CD14-positive monocyte (primary cell): ENCODE measurements around the gene MAP3K7. TPM values are rescaled to one million over a fixed set of nuclear protein-coding genes. Genes with fewer than 3 reads are reported as not detected.

Source experiments
- DNase-seq, 3 donors: peaks; one replicate each; pipeline ENCODE4 v3.0.0-alpha.2; 2011 to 2022
- H2AFZ ChIP-seq: 2 replicates; pipeline ENCODE4 v1.6.0; 2012; ENCODE audit warnings: mild to moderate bottlenecking, low read depth, low read length, inconsistent platforms; ENCODE audit not compliant: insufficient read depth, poor library complexity, severe bottlenecking
- H3K27ac ChIP-seq, 2 donors: 1 replicate in 1 of 2; 2 replicates in 1 of 2; pipeline ENCODE4 v1.5.1; 2012 to 2013; ENCODE audit warnings: low read length in 2 of 2, control low read depth in 1 of 2, inconsistent platforms in 1 of 2, low read depth in 1 of 2, mild to moderate bottlenecking in 1 of 2
- H3K27me3 ChIP-seq, 2 donors: one replicate each; pipeline versions ENCODE4 v1.6.0 to v1.6.1; 2011 to 2013; ENCODE audit warnings: low read length in 2 of 2; ENCODE audit not compliant: control insufficient read depth in 2 of 2, insufficient read depth in 2 of 2
- H3K36me3 ChIP-seq, 2 donors: replicated peaks in 1 of 2; 1 replicate in 1 of 2; 2 replicates in 1 of 2; pipeline versions ENCODE4 v1.5.1 to v1.6.1; 2012 to 2013; ENCODE audit warnings: low read length in 2 of 2, control low read depth in 1 of 2, inconsistent platforms in 1 of 2, mild to moderate bottlenecking in 1 of 2; ENCODE audit not compliant: insufficient read depth in 2 of 2, control insufficient read depth in 1 of 2
- H3K4me1 ChIP-seq, 2 donors: 1 replicate in 1 of 2; 2 replicates in 1 of 2; pipeline versions ENCODE4 v1.5.1 to v1.6.1; 2012 to 2013; ENCODE audit warnings: low read length in 2 of 2, control low read depth in 1 of 2, inconsistent platforms in 1 of 2, mild to moderate bottlenecking in 1 of 2, moderate library complexity in 1 of 2; ENCODE audit not compliant: insufficient read depth in 2 of 2, control insufficient read depth in 1 of 2
- H3K4me2 ChIP-seq: replicated peaks from 2 replicates; pipeline ENCODE3; 2012; ENCODE audit warnings: low read length, moderate library complexity, mild to moderate bottlenecking; ENCODE audit not compliant: poor library complexity, severe bottlenecking; ENCODE audit errors: extremely low read depth
- H3K4me3 ChIP-seq, 3 experiments: fragments of 200-600 bp in 1 of 3; sonication (generic) in 1 of 3; replicated peaks in 1 of 3; 1 replicate in 2 of 3; 2 replicates in 1 of 3; pipeline ENCODE4 v1.5.1; 2011 to 2013; ENCODE audit warnings: low read length in 3 of 3, mild to moderate bottlenecking in 3 of 3, control low read depth in 2 of 3, low read depth in 2 of 3, inconsistent platforms in 1 of 3, moderate library complexity in 1 of 3
- H3K79me2 ChIP-seq: 2 replicates; pipeline ENCODE4 v1.6.0; 2012; ENCODE audit warnings: mild to moderate bottlenecking, control low read depth, inconsistent platforms, low read length, moderate library complexity; ENCODE audit not compliant: insufficient read depth
- H3K9ac ChIP-seq: 2 replicates; pipeline ENCODE4 v1.6.0; 2017; ENCODE audit warnings: low read length, mild to moderate bottlenecking; ENCODE audit not compliant: insufficient read depth, poor library complexity, severe bottlenecking
- H3K9me3 ChIP-seq, 2 donors: replicated peaks in 1 of 2; 1 replicate in 1 of 2; 2 replicates in 1 of 2; pipeline versions ENCODE4 v1.5.1 to v1.6.1; 2012 to 2013; ENCODE audit warnings: low read length in 2 of 2, control low read depth in 1 of 2; ENCODE audit not compliant: control insufficient read depth in 1 of 2, insufficient read depth in 1 of 2
- H4K20me1 ChIP-seq: 2 replicates; pipeline ENCODE4 v1.6.0; 2012; ENCODE audit warnings: mild to moderate bottlenecking, low read length, control low read depth, moderate library complexity; ENCODE audit not compliant: insufficient read depth
- H3K27ac Mint-ChIP-seq, 7 donors: one replicate each; pipeline ENCODE4 v1.8.0; 2020; ENCODE audit warnings: mild to moderate bottlenecking in 7 of 7, mixed read lengths in 7 of 7, moderate library complexity in 6 of 7, inconsistent platforms in 2 of 7
- H3K27me3 Mint-ChIP-seq, 3 donors: one replicate each; pipeline ENCODE4 v1.8.0; 2021 to 2022; ENCODE audit warnings: low read depth in 3 of 3, mild to moderate bottlenecking in 3 of 3, mixed read lengths in 3 of 3, moderate library complexity in 3 of 3, inconsistent platforms in 1 of 3
- H3K36me3 Mint-ChIP-seq, 2 donors: one replicate each; pipeline ENCODE4 v1.8.0; 2020; ENCODE audit warnings: mixed read lengths in 2 of 2, inconsistent platforms in 1 of 2, mild to moderate bottlenecking in 1 of 2
- H3K4me1 Mint-ChIP-seq: one replicate; pipeline ENCODE4 v1.8.0; 2020; ENCODE audit warnings: mild to moderate bottlenecking, mixed read lengths
- H3K4me3 Mint-ChIP-seq, 2 donors: one replicate each; pipeline ENCODE4 v1.8.0; 2020; ENCODE audit warnings: mild to moderate bottlenecking in 2 of 2, mixed read lengths in 2 of 2, moderate library complexity in 1 of 2
- H3K9me3 Mint-ChIP-seq, 7 donors: one replicate each; pipeline ENCODE4 v1.8.0; 2020 to 2022; ENCODE audit warnings: mixed read lengths in 7 of 7, mild to moderate bottlenecking in 6 of 7, moderate library complexity in 6 of 7, inconsistent platforms in 2 of 7
- CTCF ChIP-seq: fragments of 200-600 bp; IDR thresholded peaks from one replicate; pipeline ENCODE4 v1.8.0; 2022; ENCODE audit warnings: antibody characterized with exemption, mild to moderate bottlenecking
- WGBS: methylation state at CpG from one replicate; pipeline ENCODE4 v1.1.5; 2013; ENCODE audit warnings: missing lambda C conversion rate; ENCODE audit not compliant: insufficient coverage; 5-methylcytosine and 5-hydroxymethylcytosine counted together
- intact Hi-C, 2 donors: fragments of 100-400 bp; cut with micrococcal nuclease; formaldehyde crosslinking; loops; one replicate each; pipeline versions ENCODE4 v1.15.0 to v1.15.1; 2023
- polyA plus RNA-seq, 3 donors: library from polyadenylated mRNA; depleted of rRNA in 1 of 3; unstranded in 2 of 3; stranded (reverse) in 1 of 3; fragments of 300-500 nt in 2 of 3; fragments of >200 nt in 1 of 3; fragmentation: Illumina TruSeq in 2 of 3; gene quantifications; 1 replicate in 2 of 3; 2 replicates in 1 of 3; pipeline ENCODE4 v1.2.3, GENCODE V29; 2012 to 2021

The MAP3K7 gene
- polyA plus RNA-seq, 3 donors: 12.4 to 20.0 (median 15.3) TPM

GRCh38 chr6:90581146-90581545 is 5.7 kb downstream of the MAP3K7 start:
- H3K4me2 ChIP-seq: no peak overlapping the region
- no peaks in the 10 kb centered on the region for H3K9me3 ChIP-seq
- H2AFZ ChIP-seq: no peak overlapping the region
- Mint-ChIP-seq H3K27ac (no peak overlapping the region), H3K36me3 (peaks cover 0 to 3% of the 10 kb centered on the region in 2 donors), H3K27me3 (peaks cover 0 to 2% (median 0%) of the 10 kb centered on the region in 3 donors), H3K4me1 (peaks cover 26% of the 10 kb centered on the region), H3K4me3 (no peak overlapping the region), H3K9me3 (no peaks in the 10 kb centered on the region)
- WGBS: no CpG with 5 or more reads among the region's 1 CpG
- H3K36me3 ChIP-seq: peaks cover 0 to 24% of the 10 kb centered on the region in 2 donors
- no peak overlapping the region for H3K27ac ChIP-seq
- no peak for TF ChIP-seq CTCF
- H3K27me3 ChIP-seq: no peaks in the 10 kb centered on the region
- no peak overlapping the region for H3K4me3 ChIP-seq
- peaks cover 8 to 24% of the 10 kb centered on the region in 2 donors for H3K4me1 ChIP-seq
- peaks cover 74% of the 10 kb centered on the region for H4K20me1 ChIP-seq
- no peak overlapping the region for H3K9ac ChIP-seq
- DNase-seq: no peak
- peaks cover 94% of the 10 kb centered on the region for H3K79me2 ChIP-seq
- intact Hi-C loops: loop anchor here in 1 of 2 donors (10.0 kb wide), 1 partner anchor 746 kb away; no protein-coding TSS in a partner anchor

- peaks cover 88% of the 10 kb centered on the region for H4K20me1 ChIP-seq
- peaks cover 8% of the 10 kb centered on the region for H3K4me1 Mint-ChIP-seq
- no CpG with 5 or more reads among the region's 1 CpG for WGBS
- H3K27ac Mint-ChIP-seq: peak overlapping the region in 2 of 7 donors; percentile 58 to 71
- no peak for TF ChIP-seq CTCF
- H3K27ac ChIP-seq: no peak overlapping the region
- peaks cover 0 to 3% of the 10 kb centered on the region in 2 donors for H3K36me3 Mint-ChIP-seq
- no peaks in the 10 kb centered on the region for H3K27me3 ChIP-seq
- no peak overlapping the region for H3K4me3 ChIP-seq
- H3K9me3 ChIP-seq: no peaks in the 10 kb centered on the region
- no peak overlapping the region for H3K4me3 Mint-ChIP-seq
- no peaks in the 10 kb centered on the region for H3K9me3 Mint-ChIP-seq
- peaks cover 80% of the 10 kb centered on the region for H3K79me2 ChIP-seq
- H3K9ac ChIP-seq: no peak overlapping the region
- no peak overlapping the region for H3K4me2 ChIP-seq
- H3K4me1 ChIP-seq: peaks cover 0 to 4% of the 10 kb centered on the region in 2 donors
- no peak for DNase-seq
- H3K27me3 Mint-ChIP-seq: peaks cover 0 to 2% (median 0%) of the 10 kb centered on the region in 3 donors
- peaks cover 0 to 28% of the 10 kb centered on the region in 2 donors for H3K36me3 ChIP-seq
- no peak overlapping the region for H2AFZ ChIP-seq
- intact Hi-C loops: no loop called here
Measured at GRCh38 chr6:90578894-90579549, 7.8 kb downstream of the MAP3K7 start.
